ENCODE results near the gene PSENEN. TPM values are rescaled to one million over a fixed set of nuclear protein-coding genes. Genes with fewer than 3 reads are reported as not detected.

The PSENEN gene
- total RNA-seq, 4 donors from 2014 or later = 22.2 to 45.8 (median 38.3) TPM

- H3K9me3 ChIP-seq = no peaks in the 10 kb centered on the region
- in situ Hi-C loops (cut with MboI; ENCODE audit: low sequenced_read_pairs in 4 of 4) (loop anchor here in 1 of 4 donors (25.0 kb wide), 1 partner anchor 378 kb away; the partner anchor contains the start of gene CAPNS1), intact Hi-C loops (cut with DNase I; ENCODE audit: low total_unique reads) (loop anchor here (5.0 to 10.0 kb wide), 5 partner anchors 112 to 717 kb away; partner anchors contain the start of genes COX6B1, COX7A1, HPN and USF2)
- no peak overlapping the region for H3K4me3 ChIP-seq
- DNase-seq (no peak), ATAC-seq (no peak)
- peaks cover 0 to 8% of the 10 kb centered on the region in 2 donors for H3K36me3 ChIP-seq
- no peaks in the 10 kb centered on the region for H3K27me3 ChIP-seq
- H3K27ac ChIP-seq = no peak overlapping the region
- peaks cover 28 to 33% of the 10 kb centered on the region in 2 donors for H3K4me1 ChIP-seq
- TF ChIP-seq CTCF (IDR thresholded peaks at IDR 0.05 in 4 of 5, conservative IDR thresholded peaks at IDR 0.05 in 1 of 5) (no peak), POLR2A (IDR thresholded peaks at IDR 0.05) (no peak)
Measured at GRCh38 chr19:35759697-35760096, 14.2 kb downstream of the PSENEN start.

GRCh38 chr19:35760711-35761349 lies 15.4 kb downstream of the PSENEN start:
- no peak overlapping the region for H3K27ac ChIP-seq
- in situ Hi-C loops (cut with MboI; ENCODE audit: low sequenced_read_pairs in 4 of 4) (loop anchor here in 1 of 4 donors (25.0 kb wide), 1 partner anchor 376 kb away; the partner anchor contains the start of gene CAPNS1), intact Hi-C loops (cut with DNase I; ENCODE audit: low total_unique reads) (no loop called here)
- DNase-seq (no peak), ATAC-seq (no peak)
- no peaks in the 10 kb centered on the region for H3K27me3 ChIP-seq
- H3K4me1 ChIP-seq = peaks cover 25 to 28% of the 10 kb centered on the region in 2 donors
- H3K36me3 ChIP-seq = peaks cover 0 to 13% of the 10 kb centered on the region in 2 donors
- TF ChIP-seq CTCF (IDR thresholded peaks at IDR 0.05 in 4 of 5, conservative IDR thresholded peaks at IDR 0.05 in 1 of 5) = no peak
- TF ChIP-seq POLR2A (IDR thresholded peaks at IDR 0.05) = no peak
- H3K4me3 ChIP-seq = no peak overlapping the region
- no peaks in the 10 kb centered on the region for H3K9me3 ChIP-seq

- in situ Hi-C loops (cut with MboI; ENCODE audit: low sequenced_read_pairs in 4 of 4) (loop anchor here in 1 of 4 donors (25.0 kb wide), 1 partner anchor 373 kb away; the partner anchor contains the start of gene CAPNS1), intact Hi-C loops (cut with DNase I; ENCODE audit: low total_unique reads) (no loop called here)
- TF ChIP-seq POLR2A (IDR thresholded peaks at IDR 0.05) (no peak), CTCF (IDR thresholded peaks at IDR 0.05 in 4 of 5, conservative IDR thresholded peaks at IDR 0.05 in 1 of 5) (no peak)
- H3K9me3 ChIP-seq = no peaks in the 10 kb centered on the region
- no peak overlapping the region for H3K4me3 ChIP-seq
- no peaks in the 10 kb centered on the region for H3K27me3 ChIP-seq
- DNase-seq (no peak), ATAC-seq (no peak)
- no peak overlapping the region for H3K27ac ChIP-seq
- peaks cover 0 to 5% of the 10 kb centered on the region in 2 donors for H3K4me1 ChIP-seq
- H3K36me3 ChIP-seq = peaks cover 0 to 13% of the 10 kb centered on the region in 2 donors
Measured at GRCh38 chr19:35764432-35765315, 19.2 kb downstream of the PSENEN start.

DNA sequence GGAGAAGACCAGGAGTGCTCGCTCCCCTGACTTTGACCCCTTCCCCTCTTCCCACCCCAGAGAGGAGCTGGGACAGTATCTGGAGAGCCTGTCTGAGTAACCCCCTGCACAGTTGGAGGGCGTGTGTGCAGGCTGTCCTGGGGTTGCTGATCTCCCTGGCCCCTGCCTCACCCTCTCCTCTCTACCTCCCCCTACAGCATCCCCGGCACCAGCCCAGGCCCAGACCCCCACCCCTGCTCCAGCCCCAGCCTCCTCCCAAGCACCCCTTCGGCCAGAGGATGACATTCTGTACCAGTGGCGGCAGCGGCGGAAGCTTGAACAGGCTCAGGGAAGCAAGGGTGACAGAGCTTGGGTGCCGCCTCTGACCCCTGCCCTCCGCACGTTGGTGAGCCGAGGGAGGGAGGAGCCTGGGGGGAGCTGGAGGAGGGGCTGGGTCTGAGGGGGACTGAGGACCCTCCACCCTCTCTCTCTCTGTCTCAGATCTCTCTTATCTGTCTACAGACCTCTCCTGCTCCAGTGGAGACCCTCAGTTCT lies 21.2 kb downstream of the PSENEN start:
- TF ChIP-seq POLR2A (IDR thresholded peaks at IDR 0.05) (no peak), CTCF (IDR thresholded peaks at IDR 0.05 in 4 of 5, conservative IDR thresholded peaks at IDR 0.05 in 1 of 5) (no peak)

More for the DNA sequence above, 21.2 kb downstream of the PSENEN start:
- in situ Hi-C loops (cut with MboI; ENCODE audit: low sequenced_read_pairs in 4 of 4) = loop anchor here in 1 of 4 donors (25.0 kb wide), 1 partner anchor 371 kb away; the partner anchor contains the start of gene CAPNS1
- Histone ChIP-seq H3K4me1 (no peaks in the 10 kb centered on the region), H3K9me3 (no peaks in the 10 kb centered on the region), H3K27ac (no peak overlapping the region), H3K4me3 (no peak overlapping the region), H3K27me3 (no peaks in the 10 kb centered on the region), H3K36me3 (peaks cover 0 to 13% of the 10 kb centered on the region in 2 donors)
- DNase-seq (no peak), ATAC-seq (no peak)
- intact Hi-C loops (cut with DNase I; ENCODE audit: low total_unique reads) = no loop called here

All from gastrocnemius medialis (tissue), 4 donors.